Psoas muscle (tissue), 8 donors: ENCODE data around the gene IRF8. TPM values are rescaled to one million over a fixed set of nuclear protein-coding genes. Genes with fewer than 3 reads are reported as not detected.

Source experiments
- ATAC-seq, 4 donors: fragments of 200-7000 bp; cut with Tn5 transposase; one replicate each; pipeline ENCODE4 v1.9.1; 2020; ENCODE audit warnings: moderate library complexity in 3 of 4, mild to moderate bottlenecking in 2 of 4
- DNase-seq, 2 donors: peaks; one replicate each; pipeline ENCODE4 v3.0.0-alpha.2; 2020
- H3K27ac ChIP-seq: fragments of 200-600 bp; one replicate; pipeline ENCODE4 v1.8.0; 2022
- H3K27me3 ChIP-seq, 3 donors: fragments of 200-600 bp in 1 of 3; one replicate each; pipeline versions ENCODE4 v1.6.1 to v1.8.0; 2013 to 2022; ENCODE audit warnings: low read length in 2 of 3, mild to moderate bottlenecking in 2 of 3, moderate library complexity in 1 of 3; ENCODE audit not compliant: insufficient read depth in 3 of 3
- H3K36me3 ChIP-seq, 2 donors: fragments of 200-600 bp in 1 of 2; one replicate each; pipeline versions ENCODE4 v1.6.1 to v1.8.0; 2013 to 2022; ENCODE audit warnings: low read depth in 1 of 2, mild to moderate bottlenecking in 1 of 2, moderate library complexity in 1 of 2; ENCODE audit not compliant: insufficient read depth in 1 of 2
- H3K4me1 ChIP-seq: fragments of 200-600 bp; one replicate; pipeline ENCODE4 v1.8.0; 2022
- H3K4me3 ChIP-seq: fragments of 200-600 bp; one replicate; pipeline ENCODE4 v1.8.0; 2022; ENCODE audit warnings: mild to moderate bottlenecking
- H3K9me3 ChIP-seq: fragments of 200-600 bp; one replicate; pipeline ENCODE4 v1.8.0; 2022
- CTCF ChIP-seq: fragments of 200-600 bp; IDR thresholded peaks from one replicate; pipeline ENCODE4 v1.8.0; 2022; ENCODE audit warnings: antibody characterized with exemption
- WGBS, 3 donors: extraction: QIAGEN DNeasy Blood & Tissue Kit; methylation state at CpG; one replicate each; pipeline versions ENCODE4 v1.1.6 to v1.1.7; 2013; 5-methylcytosine and 5-hydroxymethylcytosine counted together
- intact Hi-C, 2 donors: fragments of 100-400 bp; cut with DNase I; formaldehyde crosslinking; loops; one replicate each; pipeline versions ENCODE4 v1.11.0 to v1.14.2; 2022
- polyA plus RNA-seq, 3 donors: library from polyadenylated mRNA; stranded (reverse); fragments of 200-250 nt; gene quantifications; one replicate each; pipeline ENCODE4 v1.2.3, GENCODE V29; 2013
- total RNA-seq, 4 donors: library from RNA; stranded (reverse); fragmentation: NEBNext Ultra II Directional in 2 of 4; extraction: Animal tissue kit (Norgen Biotek cat#: 25700) in 2 of 4; gene quantifications; one replicate each; pipeline versions ENCODE4 v1.2.1 to v1.2.4, GENCODE V29; 2021 to 2023
- donor health status: healthy with polysubstance abuse.
- donor health status: DM: no; HTN: no; CAD: no; lungs with moderate emphysema.
- donor health status: Bipolar disorder and iron deficiency.
- donor health status: healthy.
- donor health status: DM: yes; HTN: yes; CAD: no.
- donor health status: DM: no; HTN: no; CAD: no.
- donor health status: DM: no; HTN: no; CAD: no.
- donor health status: DM: yes; HTN: yes; CAD: no.

The IRF8 gene
- total and polyA plus RNA-seq, 7 donors: 0.23 to 2.8 (median 1.1) TPM

- Histone ChIP-seq H3K9me3 (no peaks in the 10 kb centered on the region), H3K27me3 (peaks cover 0 to 13% (median 2%) of the 10 kb centered on the region in 3 donors), H3K4me3 (no peak overlapping the region), H3K4me1 (no peaks in the 10 kb centered on the region), H3K27ac (no peak overlapping the region), H3K36me3 (no peaks in the 10 kb centered on the region)
- TF ChIP-seq CTCF: no peak
- intact Hi-C loops: no loop called here
- DNase-seq (no peak), ATAC-seq (no peak)
- WGBS, 3 donors: 69 to 79% (median 72%) methylated on average over 6 of the region's 6 CpGs
Observed at GRCh38 chr16:85879549-85879948, 19.4 kb upstream of the IRF8 start.

GRCh38 chr16:85879975-85880831, 18.8 kb upstream of the IRF8 start:
- Histone ChIP-seq H3K4me3 (no peak overlapping the region), H3K9me3 (no peaks in the 10 kb centered on the region), H3K36me3 (no peaks in the 10 kb centered on the region), H3K4me1 (no peaks in the 10 kb centered on the region), H3K27me3 (peaks cover 0 to 17% (median 2%) of the 10 kb centered on the region in 3 donors), H3K27ac (no peak overlapping the region)
- intact Hi-C loops: no loop called here
- ATAC-seq (no peak), DNase-seq (no peak)
- 72 to 82% (median 80%) methylated on average over 3 of the region's 3 CpGs for WGBS, 3 donors
- no peak for TF ChIP-seq CTCF

- Histone ChIP-seq H3K36me3 (no peaks in the 10 kb centered on the region), H3K4me1 (no peaks in the 10 kb centered on the region), H3K9me3 (no peaks in the 10 kb centered on the region), H3K27ac (no peak overlapping the region), H3K27me3 (peaks cover 0 to 18% (median 2%) of the 10 kb centered on the region in 3 donors), H3K4me3 (no peak overlapping the region)
- WGBS, 3 donors: 85 to 91% (median 91%) methylated on average over 3 of the region's 3 CpGs
- no peak for TF ChIP-seq CTCF
- ATAC-seq: no peak
- DNase-seq: no peak
- intact Hi-C loops: no loop called here
Observed at GRCh38 chr16:85880861-85881260, 18.1 kb upstream of the IRF8 start.

GRCh38 chr16:85881436-85881835, 17.5 kb upstream of the IRF8 start:
- no peak overlapping the region for H3K4me3 ChIP-seq
- H3K27me3 ChIP-seq: peaks cover 0 to 18% (median 2%) of the 10 kb centered on the region in 3 donors
- no peak overlapping the region for H3K27ac ChIP-seq
- intact Hi-C loops: no loop called here
- DNase-seq (no peak), ATAC-seq (no peak)
- no peak for TF ChIP-seq CTCF
- H3K4me1 ChIP-seq: no peaks in the 10 kb centered on the region
- H3K36me3 ChIP-seq: no peaks in the 10 kb centered on the region
- H3K9me3 ChIP-seq: no peaks in the 10 kb centered on the region
- WGBS, 3 donors: 56 to 60% (median 57%) methylated on average over 3 of the region's 3 CpGs
